Bone marrow (tissue), 2 donors: Measurements from ENCODE around the gene FOLR2.

Source experiments
- DNase-seq, 2 donors: peaks; one replicate each; lab custom pipeline; 2025; lab: John Stamatoyannopoulos, UW

Gene FOLR2

DNA sequence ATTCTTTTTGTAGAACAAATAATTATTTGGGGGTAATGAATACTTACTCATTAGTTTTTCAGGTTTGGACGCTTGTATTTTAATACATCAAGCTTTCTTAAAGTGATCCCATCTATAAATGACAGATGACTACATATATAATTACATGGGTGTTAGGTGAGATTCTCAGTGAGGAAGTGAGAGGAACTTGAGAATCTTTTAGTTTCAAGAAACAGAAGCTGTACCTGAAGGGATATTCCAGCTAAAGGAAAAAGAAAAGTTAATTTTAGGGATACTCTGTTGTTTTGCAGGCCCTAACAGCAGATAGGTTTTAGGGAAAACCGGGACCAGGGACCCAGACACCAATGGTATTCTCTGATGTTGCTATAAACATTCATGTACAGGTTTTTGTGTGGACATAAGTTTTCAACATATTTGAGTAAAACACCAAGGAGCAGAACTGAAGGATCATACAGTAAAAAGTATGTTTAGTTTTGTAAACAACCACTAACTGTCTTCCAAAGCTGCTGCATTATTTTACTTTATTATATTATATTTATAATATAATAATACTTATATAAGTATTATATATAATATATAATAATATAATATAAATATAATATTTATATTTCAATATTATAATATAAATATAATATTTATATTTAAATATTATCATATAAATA is 51.5 kb downstream of the FOLR2 start:
- DNase-seq, result no peak
